MM.1S (cell line): ENCODE data around the gene MACROD2.

Experiments used
- DNase-seq: peaks from one replicate; pipeline ENCODE4 v3.0.0-alpha.2; 2015
- H2AFZ ChIP-seq: fragments of 300-600 bp; sonication (generic); 2 replicates; pipeline ENCODE4 v1.6.0; 2016; ENCODE audit warnings: antibody characterized with exemption, low read length
- H3F3A ChIP-seq: fragments of 300-600 bp; sonication (generic); 2 replicates; pipeline ENCODE4 v1.6.1; 2016; ENCODE audit warnings: mild to moderate bottlenecking, antibody characterized with exemption, low read length, moderate library complexity, mixed read lengths; ENCODE audit not compliant: insufficient read depth
- H3K27ac ChIP-seq: fragments of 300-600 bp; sonication (generic); 2 replicates; pipeline ENCODE4 v1.5.1; 2016; ENCODE audit warnings: mild to moderate bottlenecking, low read length
- H3K27me3 ChIP-seq: fragments of 300-600 bp; sonication (generic); replicated peaks from 2 replicates; pipeline ENCODE4 v1.6.0; 2016; ENCODE audit warnings: low read length; ENCODE audit not compliant: insufficient read depth
- H3K36me3 ChIP-seq: fragments of 300-600 bp; sonication (generic); replicated peaks from 2 replicates; pipeline ENCODE4 v1.6.1; 2016; ENCODE audit warnings: mild to moderate bottlenecking, low read length, mixed read lengths; ENCODE audit not compliant: insufficient read depth
- H3K4me1 ChIP-seq: fragments of 300-600 bp; sonication (generic); 2 replicates; pipeline ENCODE4 v1.6.1; 2016; ENCODE audit warnings: low read length, mixed read lengths
- H3K4me2 ChIP-seq: fragments of 300-600 bp; sonication (generic); 2 replicates; pipeline ENCODE4 v1.6.0; 2016; ENCODE audit warnings: low read depth, low read length
- H3K4me3 ChIP-seq: fragments of 300-600 bp; sonication (generic); 2 replicates; pipeline ENCODE4 v1.5.1; 2016; ENCODE audit warnings: low read length, mixed read lengths
- H3K79me2 ChIP-seq: fragments of 300-600 bp; sonication (generic); 2 replicates; pipeline ENCODE4 v1.6.1; 2016; ENCODE audit warnings: mixed run types, low read length, mixed read lengths
- H3K9ac ChIP-seq: fragments of 300-600 bp; sonication (generic); 2 replicates; pipeline ENCODE4 v1.6.1; 2016; ENCODE audit warnings: low read length, mixed read lengths
- H3K9me2 ChIP-seq: fragments of 300-600 bp; sonication (generic); replicated peaks from 2 replicates; pipeline ENCODE4 v1.6.1; 2016; ENCODE audit warnings: mild to moderate bottlenecking, low read length, mixed read lengths; ENCODE audit not compliant: insufficient read depth
- H3K9me3 ChIP-seq: fragments of 300-600 bp; sonication (generic); replicated peaks from 2 replicates; pipeline ENCODE4 v1.6.1; 2016; ENCODE audit warnings: mild to moderate bottlenecking, low read length, mixed read lengths; ENCODE audit not compliant: insufficient read depth
- H4K20me1 ChIP-seq: fragments of 300-600 bp; sonication (generic); 2 replicates; pipeline ENCODE4 v1.6.1; 2016; ENCODE audit warnings: mild to moderate bottlenecking, low read length, moderate library complexity, mixed read lengths; ENCODE audit not compliant: insufficient read depth
- CTCF ChIP-seq: fragments of 300-600 bp; sonication (generic); IDR thresholded peaks from 2 replicates; pipeline ENCODE4 v1.5.1; 2016; ENCODE audit warnings: antibody characterized with exemption, low read length, mixed read lengths
- EZH2 ChIP-seq: fragments of 300-600 bp; sonication (generic); optimal IDR thresholded peaks from 2 replicates; pipeline ENCODE3; 2017; ENCODE audit warnings: low read depth, mild to moderate bottlenecking, antibody characterized with exemption, low read length, mixed read lengths
- EZH2phosphoT487 ChIP-seq: fragments of 300-600 bp; sonication (generic); IDR thresholded peaks from 2 replicates; pipeline ENCODE4 v1.6.1; 2018; ENCODE audit warnings: antibody characterized with exemption, low read length

The MACROD2 gene

GRCh38 chr20:15061955-15062354, 1066.6 kb downstream of the MACROD2 start:
- Histone ChIP-seq H3K9ac (no peak overlapping the region), H3K4me2 (no peak overlapping the region), H3K27ac (no peak overlapping the region), H3K27me3 (no peaks in the 10 kb centered on the region), H3K9me3 (no peaks in the 10 kb centered on the region), H3F3A (no peaks in the 10 kb centered on the region), H3K79me2 (no peaks in the 10 kb centered on the region), H3K9me2 (no peaks in the 10 kb centered on the region), H3K36me3 (no peaks in the 10 kb centered on the region), H3K4me3 (no peak overlapping the region), H2AFZ (no peak overlapping the region), H4K20me1 (no peaks in the 10 kb centered on the region), H3K4me1 (no peaks in the 10 kb centered on the region)
- DNase-seq = no peak
- no peak for TF ChIP-seq EZH2phosphoT487
- TF ChIP-seq CTCF = no peak
- no peak for TF ChIP-seq EZH2

- Histone ChIP-seq H3K9ac (no peak overlapping the region), H3K36me3 (no peaks in the 10 kb centered on the region), H3K4me2 (no peak overlapping the region), H3K4me1 (no peaks in the 10 kb centered on the region), H3F3A (no peaks in the 10 kb centered on the region), H2AFZ (no peak overlapping the region), H3K9me3 (no peaks in the 10 kb centered on the region), H3K9me2 (no peaks in the 10 kb centered on the region), H3K79me2 (no peaks in the 10 kb centered on the region), H3K4me3 (no peak overlapping the region), H3K27ac (no peak overlapping the region), H3K27me3 (no peaks in the 10 kb centered on the region), H4K20me1 (no peaks in the 10 kb centered on the region)
- TF ChIP-seq EZH2phosphoT487 (no peak), CTCF (no peak), EZH2 (no peak)
- DNase-seq = no peak
Measured at GRCh38 chr20:15063081-15063480, 1067.8 kb downstream of the MACROD2 start.

- no peak for DNase-seq
Measured at GRCh38 chr20:15064741-15065140, 1069.4 kb downstream of the MACROD2 start.

More at GRCh38 chr20:15064741-15065140, 1069.4 kb downstream of the MACROD2 start:
- H4K20me1 ChIP-seq = no peaks in the 10 kb centered on the region
- TF ChIP-seq CTCF (no peak), EZH2 (no peak), EZH2phosphoT487 (no peak)
- H3K9ac ChIP-seq = no peak overlapping the region
- no peaks in the 10 kb centered on the region for H3K36me3 ChIP-seq
- no peak overlapping the region for H3K4me2 ChIP-seq
- H3F3A ChIP-seq = no peaks in the 10 kb centered on the region
- H3K27me3 ChIP-seq = no peaks in the 10 kb centered on the region
- H3K27ac ChIP-seq = no peak overlapping the region
- no peak overlapping the region for H2AFZ ChIP-seq
- H3K4me3 ChIP-seq = no peak overlapping the region
- no peaks in the 10 kb centered on the region for H3K9me2 ChIP-seq
- H3K9me3 ChIP-seq = no peaks in the 10 kb centered on the region
- no peaks in the 10 kb centered on the region for H3K4me1 ChIP-seq
- no peaks in the 10 kb centered on the region for H3K79me2 ChIP-seq
